Naive thymus-derived CD4-positive, alpha-beta T cell (primary cell): ENCODE results near the gene CHD9. TPM values are rescaled to one million over a fixed set of nuclear protein-coding genes. Genes with fewer than 3 reads are reported as not detected.
A peak's percentile ranks its signal among the peaks of the same experiment; 100 is the strongest.

ENCODE experiments used
- ATAC-seq: fragments of 150-1000 bp; cut with Tn5 transposase; 2 replicates; pipeline ENCODE4 v1.10.0; 2021; ENCODE audit warnings: mild to moderate bottlenecking, moderate library complexity
- CTCF ChIA-PET: fragments of 350-600 bp; sonication (Branson Sonifier 250); formaldehyde crosslinking; loops from one replicate; lab custom pipeline; 2021; ENCODE audit warnings: antibody characterized with exemption; lab: Charles Lee
- POLR2A ChIA-PET: fragments of 350-600 bp; sonication (Branson Sonifier 250); formaldehyde crosslinking; loops from one replicate; lab custom pipeline; 2021; ENCODE audit warnings: antibody characterized with exemption, inconsistent platforms; lab: Charles Lee
- DNase-seq, 9 donors: peaks; one replicate each; pipeline versions ENCODE4 v3.0.0 to v3.0.0-alpha.2; 2020 to 2022; ENCODE audit warnings: mixed read lengths in 1 of 9
- H3K27ac ChIP-seq: one replicate; pipeline ENCODE4 v1.7.0; 2013; ENCODE audit warnings: mild to moderate bottlenecking, low read depth, low read length, moderate library complexity
- H3K27me3 ChIP-seq, 2 donors: one replicate each; pipeline ENCODE4 v1.7.0; 2013; ENCODE audit warnings: low read length in 2 of 2, mild to moderate bottlenecking in 2 of 2, moderate library complexity in 2 of 2; ENCODE audit not compliant: control insufficient read depth in 2 of 2, insufficient read depth in 2 of 2
- H3K36me3 ChIP-seq, 3 experiments: 1 replicate in 2 of 3; 2 replicates in 1 of 3; pipeline ENCODE4 v1.7.0; 2013; ENCODE audit warnings: low read length in 3 of 3, mild to moderate bottlenecking in 3 of 3, moderate library complexity in 1 of 3; ENCODE audit not compliant: insufficient read depth in 3 of 3, control insufficient read depth in 2 of 3
- H3K4me1 ChIP-seq, 2 donors: one replicate each; pipeline ENCODE4 v1.7.0; 2013; ENCODE audit warnings: low read length in 2 of 2, mild to moderate bottlenecking in 2 of 2, moderate library complexity in 1 of 2; ENCODE audit not compliant: control insufficient read depth in 2 of 2, insufficient read depth in 2 of 2
- H3K4me3 ChIP-seq: 2 replicates; pipeline ENCODE4 v1.7.0; 2013; ENCODE audit warnings: mild to moderate bottlenecking, low read length
- H3K9me3 ChIP-seq, 3 experiments: 1 replicate in 2 of 3; 2 replicates in 1 of 3; pipeline ENCODE4 v1.7.0; 2013; ENCODE audit warnings: low read length in 3 of 3; ENCODE audit not compliant: control insufficient read depth in 2 of 3
- H3K27ac Mint-ChIP-seq, 9 donors: one replicate each; pipeline ENCODE4 v1.8.0; 2020 to 2022; ENCODE audit warnings: mixed read lengths in 9 of 9, mild to moderate bottlenecking in 8 of 9, moderate library complexity in 5 of 9, inconsistent platforms in 2 of 9
- H3K27me3 Mint-ChIP-seq, 5 donors: one replicate each; pipeline ENCODE4 v1.8.0; 2021 to 2022; ENCODE audit warnings: mixed read lengths in 5 of 5, mild to moderate bottlenecking in 1 of 5
- H3K36me3 Mint-ChIP-seq, 5 donors: one replicate each; pipeline ENCODE4 v1.8.0; 2020 to 2022; ENCODE audit warnings: mixed read lengths in 5 of 5, mild to moderate bottlenecking in 3 of 5, inconsistent platforms in 1 of 5
- H3K4me1 Mint-ChIP-seq, 7 donors: one replicate each; pipeline ENCODE4 v1.8.0; 2020 to 2022; ENCODE audit warnings: mixed read lengths in 7 of 7, mild to moderate bottlenecking in 3 of 7, inconsistent platforms in 1 of 7
- H3K4me3 Mint-ChIP-seq, 10 donors: one replicate each; pipeline ENCODE4 v1.8.0; 2020 to 2022; ENCODE audit warnings: mild to moderate bottlenecking in 10 of 10, mixed read lengths in 10 of 10, moderate library complexity in 6 of 10, inconsistent platforms in 2 of 10
- H3K9me3 Mint-ChIP-seq, 11 donors: one replicate each; pipeline ENCODE4 v1.8.0; 2020 to 2022; ENCODE audit warnings: mixed read lengths in 11 of 11, mild to moderate bottlenecking in 4 of 11, inconsistent platforms in 1 of 11, moderate library complexity in 1 of 11
- intact Hi-C, 2 donors: fragments of 100-400 bp; cut with micrococcal nuclease; formaldehyde crosslinking; loops; one replicate each; pipeline ENCODE4 v1.15.1; 2023
- polyA plus RNA-seq, 2 donors: library from polyadenylated mRNA; unstranded; fragments of 300-500 nt; fragmentation: Illumina TruSeq; gene quantifications; one replicate each; pipeline ENCODE4 v1.2.3, GENCODE V29; 2021
- total RNA-seq, 6 experiments: library from RNA in 5 of 6; stranded (reverse) in 5 of 6; gene quantifications; 1 replicate in 5 of 6; 2 replicates in 1 of 6; pipeline ENCODE4 v1.2.3 and lab custom pipeline; 2021 to 2026

Gene CHD9
- total and polyA plus RNA-seq, 7 experiments from 2014 or later: 23.8 to 46.4 (median 30.6) TPM

- Mint-ChIP-seq H3K27ac (peak overlapping the region in 2 of 9 donors; percentile 28 to 42), H3K4me1 (no peaks in the 10 kb centered on the region), H3K27me3 (no peaks in the 10 kb centered on the region), H3K9me3 (no peaks in the 10 kb centered on the region), H3K4me3 (no peak overlapping the region), H3K36me3 (peaks cover 6 to 66% (median 19%) of the 10 kb centered on the region in 5 donors)
- no peak for DNase-seq
- POLR2A ChIA-PET: interaction anchor here (1.2 kb wide), 1 partner anchor 36 kb away, joined by 3 read pairs; no protein-coding TSS in a partner anchor
- CTCF ChIA-PET: no interaction called here
- Histone ChIP-seq H3K4me1 (no peaks in the 10 kb centered on the region), H3K9me3 (no peaks in the 10 kb centered on the region), H3K36me3 (peaks cover 4 to 22% (median 20%) of the 10 kb centered on the region in 3 experiments), H3K4me3 (no peak overlapping the region), H3K27me3 (no peaks in the 10 kb centered on the region), H3K27ac (no peak overlapping the region)
- no peak for ATAC-seq
- intact Hi-C loops: no loop called here
Observed at GRCh38 chr16:53291757-53292392, 237.1 kb downstream of the CHD9 start.

DNA sequence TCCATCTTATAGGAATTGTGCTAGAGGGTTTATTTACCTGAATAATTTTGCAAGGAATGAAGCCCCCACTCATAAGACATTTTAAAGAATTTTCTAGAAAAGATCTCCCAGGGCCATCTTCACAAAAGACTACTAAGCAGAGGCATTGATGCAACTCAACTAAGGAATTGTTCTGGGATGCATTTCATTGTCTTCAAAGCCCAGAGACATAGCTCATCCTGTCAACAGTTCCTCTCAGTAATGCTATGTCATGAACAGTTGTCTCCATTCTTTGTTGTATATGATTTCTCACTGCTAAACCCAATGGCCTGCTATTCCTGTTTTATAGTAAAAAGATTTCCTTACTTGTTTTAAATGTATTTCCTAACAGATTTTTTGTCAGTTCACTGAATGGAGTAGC is 242.7 kb downstream of the CHD9 start:
- POLR2A ChIA-PET: no interaction called here
- Mint-ChIP-seq H3K27me3 (no peaks in the 10 kb centered on the region), H3K4me3 (no peak overlapping the region), H3K4me1 (no peaks in the 10 kb centered on the region), H3K27ac (no peak overlapping the region), H3K36me3 (peaks cover 0 to 60% (median 27%) of the 10 kb centered on the region in 5 donors), H3K9me3 (no peaks in the 10 kb centered on the region)
- H3K36me3 ChIP-seq: peaks cover 4 to 22% (median 13%) of the 10 kb centered on the region in 3 experiments
- no peak overlapping the region for H3K4me3 ChIP-seq
- H3K27me3 ChIP-seq: no peaks in the 10 kb centered on the region
- H3K4me1 ChIP-seq: no peaks in the 10 kb centered on the region
- DNase-seq (no peak), ATAC-seq (no peak)
- H3K9me3 ChIP-seq: no peaks in the 10 kb centered on the region
- CTCF ChIA-PET: no interaction called here
- intact Hi-C loops: no loop called here
- no peak overlapping the region for H3K27ac ChIP-seq

- DNase-seq: no peak
- Mint-ChIP-seq H3K36me3 (peaks cover under 1 to 33% (median 19%) of the 10 kb centered on the region in 5 donors), H3K4me1 (peaks cover 0 to under 1% (median 0%) of the 10 kb centered on the region in 7 donors), H3K27me3 (no peaks in the 10 kb centered on the region), H3K4me3 (no peak overlapping the region), H3K27ac (no peak overlapping the region), H3K9me3 (no peaks in the 10 kb centered on the region)
- Histone ChIP-seq H3K9me3 (no peaks in the 10 kb centered on the region), H3K27ac (no peak overlapping the region), H3K36me3 (peaks cover 0 to 17% (median 11%) of the 10 kb centered on the region in 3 experiments), H3K4me1 (no peaks in the 10 kb centered on the region), H3K27me3 (no peaks in the 10 kb centered on the region), H3K4me3 (no peak overlapping the region)
- intact Hi-C loops: no loop called here
- ChIA-PET CTCF (no interaction called here), POLR2A (no interaction called here)
- ATAC-seq: no peak
Observed at GRCh38 chr16:53304334-53304733, 249.5 kb downstream of the CHD9 start.

DNA sequence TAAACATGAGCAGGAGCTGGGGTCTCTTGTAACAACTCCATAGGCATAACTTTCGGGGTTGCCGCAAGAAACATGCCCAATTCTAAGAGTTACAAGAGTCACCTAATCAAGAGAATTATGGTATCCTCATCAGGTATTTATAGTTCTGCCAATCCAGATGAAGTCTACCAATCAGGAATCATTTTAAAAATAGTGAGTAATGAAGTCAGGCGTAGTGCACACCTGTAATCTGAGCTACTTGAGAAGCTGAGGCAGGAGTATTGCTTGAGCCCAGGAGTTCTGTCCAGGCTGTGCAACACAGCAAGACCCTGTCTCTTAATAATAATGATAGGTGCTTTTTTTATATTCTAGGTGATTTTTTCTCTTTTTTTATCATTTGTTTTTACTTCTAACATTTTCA is 251.0 kb downstream of the CHD9 start:
- CTCF ChIA-PET: no interaction called here
- H3K4me3 Mint-ChIP-seq: no peak overlapping the region
- no peak overlapping the region for H3K27ac Mint-ChIP-seq
- H3K4me3 ChIP-seq: no peak overlapping the region
- DNase-seq (no peak), ATAC-seq (no peak)
- H3K4me1 Mint-ChIP-seq: peaks cover 0 to 2% (median 0%) of the 10 kb centered on the region in 7 donors
- POLR2A ChIA-PET: no interaction called here
- peaks cover 2 to 38% (median 23%) of the 10 kb centered on the region in 5 donors for H3K36me3 Mint-ChIP-seq
- no peaks in the 10 kb centered on the region for H3K27me3 ChIP-seq
- H3K27ac ChIP-seq: no peak overlapping the region
- intact Hi-C loops: no loop called here
- H3K36me3 ChIP-seq: peaks cover 0 to 14% (median 12%) of the 10 kb centered on the region in 3 experiments
- no peaks in the 10 kb centered on the region for H3K9me3 Mint-ChIP-seq
- no peaks in the 10 kb centered on the region for H3K9me3 ChIP-seq
- H3K27me3 Mint-ChIP-seq: no peaks in the 10 kb centered on the region
- H3K4me1 ChIP-seq: no peaks in the 10 kb centered on the region

- intact Hi-C loops: no loop called here
- Histone ChIP-seq H3K36me3 (peaks cover 0 to 14% (median 9%) of the 10 kb centered on the region in 3 experiments), H3K4me3 (no peak overlapping the region), H3K27ac (no peak overlapping the region), H3K27me3 (no peaks in the 10 kb centered on the region), H3K9me3 (no peaks in the 10 kb centered on the region), H3K4me1 (no peaks in the 10 kb centered on the region)
- no peak overlapping the region for H3K27ac Mint-ChIP-seq
- H3K4me3 Mint-ChIP-seq: no peak overlapping the region
- peaks cover 0 to 5% (median 0%) of the 10 kb centered on the region in 7 donors for H3K4me1 Mint-ChIP-seq
- CTCF ChIA-PET: no interaction called here
- H3K27me3 Mint-ChIP-seq: no peaks in the 10 kb centered on the region
- peaks cover 2 to 48% (median 23%) of the 10 kb centered on the region in 5 donors for H3K36me3 Mint-ChIP-seq
- H3K9me3 Mint-ChIP-seq: no peaks in the 10 kb centered on the region
- POLR2A ChIA-PET: no interaction called here
- DNase-seq (no peak), ATAC-seq (no peak)
Observed at GRCh38 chr16:53309457-53309856, 254.7 kb downstream of the CHD9 start.

DNA sequence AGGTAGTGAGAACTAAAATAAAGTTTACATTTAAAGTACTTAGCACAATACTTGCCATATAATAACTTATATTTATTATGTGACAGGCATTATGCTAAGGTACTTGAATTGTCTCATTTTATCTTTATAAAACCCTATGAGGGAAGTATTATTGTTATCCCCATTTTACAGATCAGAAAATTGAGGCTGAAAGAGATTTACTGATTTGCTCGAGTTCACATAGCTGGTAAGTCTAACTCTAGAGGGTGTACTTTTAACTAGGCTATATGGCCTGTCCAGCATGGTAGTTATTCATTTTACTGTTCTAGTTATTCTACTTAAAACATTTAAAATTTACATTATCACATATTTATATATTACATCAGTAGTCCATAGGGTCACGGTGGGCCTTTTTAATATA is 266.2 kb downstream of the CHD9 start:
- POLR2A ChIA-PET: interaction anchor here (0.6 kb wide), 1 partner anchor 189 kb away, joined by 3 read pairs; no protein-coding TSS in a partner anchor
- Histone ChIP-seq H3K27me3 (no peaks in the 10 kb centered on the region), H3K36me3 (peaks cover 0 to 18% (median 6%) of the 10 kb centered on the region in 3 experiments), H3K4me1 (no peaks in the 10 kb centered on the region), H3K27ac (no peak overlapping the region), H3K4me3 (no peak overlapping the region), H3K9me3 (no peaks in the 10 kb centered on the region)
- DNase-seq: no peak
- Mint-ChIP-seq H3K27ac (no peak overlapping the region), H3K4me1 (peaks cover 0 to 1% (median 0%) of the 10 kb centered on the region in 7 donors), H3K9me3 (no peaks in the 10 kb centered on the region), H3K27me3 (no peaks in the 10 kb centered on the region), H3K36me3 (peaks cover 12 to 36% (median 28%) of the 10 kb centered on the region in 5 donors), H3K4me3 (no peak overlapping the region)
- intact Hi-C loops: loop anchor here in 1 of 2 donors (2.0 kb wide), 1 partner anchor 190 kb away; no protein-coding TSS in a partner anchor
- no peak for ATAC-seq
- CTCF ChIA-PET: no interaction called here
